Gastrocnemius medialis (tissue), 4 donors: ENCODE measurements around the gene ATP6AP2.

ENCODE experiments used
- POLR2A ChIP-seq, 2 donors: fragments of 450-650 bp; IDR thresholded peaks; one replicate each; pipeline ENCODE4 v1.6.1; 2017; ENCODE audit warnings: antibody characterized with exemption in 2 of 2, mild to moderate bottlenecking in 2 of 2, moderate library complexity in 2 of 2
- TF ChIP-seq, protein P1 (sequence below), 5 experiments: fragments of 450-650 bp in 3 of 5; fragments of 200-600 bp in 2 of 5; sonication (generic) in 2 of 5; IDR thresholded peaks in 4 of 5; conservative IDR thresholded peaks in 1 of 5; 1 replicate in 4 of 5; 2 replicates in 1 of 5; pipeline ENCODE4 v1.5.1; 2016 to 2019; ENCODE audit warnings: antibody characterized with exemption in 5 of 5, mild to moderate bottlenecking in 3 of 5, moderate library complexity in 3 of 5

- TF ChIP-seq, protein P1, sequence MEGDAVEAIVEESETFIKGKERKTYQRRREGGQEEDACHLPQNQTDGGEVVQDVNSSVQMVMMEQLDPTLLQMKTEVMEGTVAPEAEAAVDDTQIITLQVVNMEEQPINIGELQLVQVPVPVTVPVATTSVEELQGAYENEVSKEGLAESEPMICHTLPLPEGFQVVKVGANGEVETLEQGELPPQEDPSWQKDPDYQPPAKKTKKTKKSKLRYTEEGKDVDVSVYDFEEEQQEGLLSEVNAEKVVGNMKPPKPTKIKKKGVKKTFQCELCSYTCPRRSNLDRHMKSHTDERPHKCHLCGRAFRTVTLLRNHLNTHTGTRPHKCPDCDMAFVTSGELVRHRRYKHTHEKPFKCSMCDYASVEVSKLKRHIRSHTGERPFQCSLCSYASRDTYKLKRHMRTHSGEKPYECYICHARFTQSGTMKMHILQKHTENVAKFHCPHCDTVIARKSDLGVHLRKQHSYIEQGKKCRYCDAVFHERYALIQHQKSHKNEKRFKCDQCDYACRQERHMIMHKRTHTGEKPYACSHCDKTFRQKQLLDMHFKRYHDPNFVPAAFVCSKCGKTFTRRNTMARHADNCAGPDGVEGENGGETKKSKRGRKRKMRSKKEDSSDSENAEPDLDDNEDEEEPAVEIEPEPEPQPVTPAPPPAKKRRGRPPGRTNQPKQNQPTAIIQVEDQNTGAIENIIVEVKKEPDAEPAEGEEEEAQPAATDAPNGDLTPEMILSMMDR (IDR thresholded peaks at IDR 0.05 in 4 of 5, conservative IDR thresholded peaks at IDR 0.05 in 1 of 5), result no peak
- no peak for TF ChIP-seq POLR2A (IDR thresholded peaks at IDR 0.05)
These were observed 42.4 kb downstream of the ATP6AP2 start, which contains the start of gene MPC1L for GRCh38 chrX:40623139-40623536.
